CD4-positive, alpha-beta T cell treated with Interleukin-15 for 4 hours (primary cell): ENCODE results near the gene ZNF568.
A peak's percentile ranks its signal among the peaks of the same experiment; 100 is the strongest.

Source experiments
- DNase-seq: peaks from one replicate; pipeline ENCODE4 v3.0.0-alpha.2; 2020; ENCODE audit warnings: low spot score

ZNF568 gene

GRCh38 chr19:36999313-36999712, 83.2 kb downstream of the ZNF568 start:
- DNase-seq: no peak

GRCh38 chr19:37007587-37008220, 91.6 kb downstream of the ZNF568 start:
- DNase-seq: peak; percentile 16

- DNase-seq: no peak
Measured at GRCh38 chr19:37009871-37010270, 93.7 kb downstream of the ZNF568 start.

GRCh38 chr19:37012093-37012745, 96.1 kb downstream of the ZNF568 start:
- DNase-seq: no peak

- DNase-seq: no peak
Measured at GRCh38 chr19:37014456-37014855, 98.3 kb downstream of the ZNF568 start.

- DNase-seq: no peak
Measured at GRCh38 chr19:37045140-37045539, 129.0 kb downstream of the ZNF568 start.
